ENCODE data around the gene DDX50.

DNA sequence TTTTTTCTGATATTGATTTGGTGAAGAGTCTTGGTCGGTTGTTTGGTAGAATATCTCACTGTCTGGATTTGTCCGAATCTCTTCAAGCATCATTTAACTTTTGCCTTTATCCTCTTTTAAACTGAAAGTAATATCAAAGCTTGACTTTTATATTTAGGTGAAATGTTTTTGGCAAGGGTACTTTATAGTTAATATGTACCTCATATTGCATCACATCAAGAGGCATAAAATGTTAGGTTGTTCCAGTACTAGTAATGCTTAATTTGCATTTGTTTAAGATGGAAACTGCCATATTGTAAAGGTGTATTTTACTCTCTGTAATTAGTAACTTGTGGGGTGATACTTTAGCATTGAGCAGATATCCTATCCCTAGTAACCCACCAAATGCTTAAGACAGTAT lies 37.8 kb downstream of the DDX50 start:
- TF ChIP-seq YY1 (IDR thresholded peaks at IDR 0.05; ENCODE audit: insufficient read depth, insufficient read length) (no peak), ZNF274 (IDR thresholded peaks at IDR 0.05; ENCODE audit: low read depth, low read length) (no peak), SUZ12 (IDR thresholded peaks at IDR 0.05; ENCODE audit: extremely low read depth, insufficient read depth, insufficient read length) (no peak)

Measured in NT2/D1 (cell line).